ENCODE data around the gene ZNF324.

GRCh38 chr19:58479736-58480480 is 13.0 kb downstream of the ZNF324 start:
- TF ChIP-seq EP300 (IDR thresholded peaks at IDR 0.05) (no peak), CTCF (IDR thresholded peaks at IDR 0.05) (no peak), POLR2A (IDR thresholded peaks at IDR 0.05) (no peak), POLR2AphosphoS5 (IDR thresholded peaks at IDR 0.05) (no peak)
